ENCODE measurements around the gene CCDC102B. TPM values are rescaled to one million over a fixed set of nuclear protein-coding genes. Genes with fewer than 3 reads are reported as not detected.
A peak's percentile ranks its signal among the peaks of the same experiment; 100 is the strongest.

CCDC102B gene
- total RNA-seq, 1 experiment from 2014 or later: 2.4 TPM

DNA sequence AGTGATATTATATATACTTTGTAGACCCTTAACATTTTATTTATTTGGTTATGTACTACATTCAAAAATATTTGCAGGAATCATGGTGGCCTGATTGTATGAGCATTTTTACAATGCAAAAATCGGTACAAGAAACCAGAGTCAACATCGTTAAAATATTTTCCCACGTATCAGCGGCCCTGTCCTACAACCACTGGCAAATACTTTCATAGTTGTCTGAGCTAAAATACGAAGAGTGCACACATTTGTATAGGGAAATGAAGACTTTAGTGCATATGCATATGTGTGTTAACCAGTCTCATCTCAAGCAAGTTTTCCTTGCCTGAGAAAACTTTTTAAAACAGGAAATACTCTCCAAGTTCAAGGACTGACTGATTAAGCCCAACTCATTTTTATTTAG lies 35.9 kb downstream of the CCDC102B start:
- Histone ChIP-seq H3F3A (ENCODE audit: low read length, unreplicated experiment) (no peaks in the 10 kb centered on the region), H3K27ac (ENCODE audit: low read length) (peak overlapping the region; percentile 74), H4K20me1 (ENCODE audit: low read length) (no peaks in the 10 kb centered on the region), H3K4me2 (ENCODE audit: low read length) (no peak overlapping the region), H3K9me2 (replicated peaks; ENCODE audit: low read length) (no peaks in the 10 kb centered on the region), H3K36me3 (ENCODE audit: low read depth, low read length) (no peaks in the 10 kb centered on the region), H2AFZ (ENCODE audit: low read length) (no peak overlapping the region), H3K9me3 (ENCODE audit: low read length) (no peaks in the 10 kb centered on the region), H3K4me3 (ENCODE audit: low read length) (no peak overlapping the region), H3K79me2 (ENCODE audit: low read length) (no peaks in the 10 kb centered on the region), H3K4me1 (ENCODE audit: insufficient read depth, low read length) (peaks cover 12% of the 10 kb centered on the region; the same call in 1 of the 2 replicates), H3K27me3 (ENCODE audit: low read length) (no peaks in the 10 kb centered on the region), H3K9ac (ENCODE audit: low read length) (peak overlapping the region; percentile 45)
- TF ChIP-seq, protein P1, sequence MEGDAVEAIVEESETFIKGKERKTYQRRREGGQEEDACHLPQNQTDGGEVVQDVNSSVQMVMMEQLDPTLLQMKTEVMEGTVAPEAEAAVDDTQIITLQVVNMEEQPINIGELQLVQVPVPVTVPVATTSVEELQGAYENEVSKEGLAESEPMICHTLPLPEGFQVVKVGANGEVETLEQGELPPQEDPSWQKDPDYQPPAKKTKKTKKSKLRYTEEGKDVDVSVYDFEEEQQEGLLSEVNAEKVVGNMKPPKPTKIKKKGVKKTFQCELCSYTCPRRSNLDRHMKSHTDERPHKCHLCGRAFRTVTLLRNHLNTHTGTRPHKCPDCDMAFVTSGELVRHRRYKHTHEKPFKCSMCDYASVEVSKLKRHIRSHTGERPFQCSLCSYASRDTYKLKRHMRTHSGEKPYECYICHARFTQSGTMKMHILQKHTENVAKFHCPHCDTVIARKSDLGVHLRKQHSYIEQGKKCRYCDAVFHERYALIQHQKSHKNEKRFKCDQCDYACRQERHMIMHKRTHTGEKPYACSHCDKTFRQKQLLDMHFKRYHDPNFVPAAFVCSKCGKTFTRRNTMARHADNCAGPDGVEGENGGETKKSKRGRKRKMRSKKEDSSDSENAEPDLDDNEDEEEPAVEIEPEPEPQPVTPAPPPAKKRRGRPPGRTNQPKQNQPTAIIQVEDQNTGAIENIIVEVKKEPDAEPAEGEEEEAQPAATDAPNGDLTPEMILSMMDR (conservative IDR thresholded peaks at IDR 0.05; ENCODE audit: low read depth, low read length): no peak
- TF ChIP-seq EZH2phosphoT487 (IDR thresholded peaks at IDR 0.05; ENCODE audit: borderline replicate concordance, low read length) (no peak), EZH2 (IDR thresholded peaks at IDR 0.05; ENCODE audit: low read length, unreplicated experiment) (no peak)
- DNase-seq (peak; percentile 58), ATAC-seq (peak; percentile 68)
- intact Hi-C loops (cut with micrococcal nuclease): no loop called here
- POLR2A ChIA-PET (ENCODE audit: unreplicated experiment): no interaction called here
- no TSS peak for BruUV-seq (replicated peaks)
- CTCF ChIA-PET: no interaction called here

DNA sequence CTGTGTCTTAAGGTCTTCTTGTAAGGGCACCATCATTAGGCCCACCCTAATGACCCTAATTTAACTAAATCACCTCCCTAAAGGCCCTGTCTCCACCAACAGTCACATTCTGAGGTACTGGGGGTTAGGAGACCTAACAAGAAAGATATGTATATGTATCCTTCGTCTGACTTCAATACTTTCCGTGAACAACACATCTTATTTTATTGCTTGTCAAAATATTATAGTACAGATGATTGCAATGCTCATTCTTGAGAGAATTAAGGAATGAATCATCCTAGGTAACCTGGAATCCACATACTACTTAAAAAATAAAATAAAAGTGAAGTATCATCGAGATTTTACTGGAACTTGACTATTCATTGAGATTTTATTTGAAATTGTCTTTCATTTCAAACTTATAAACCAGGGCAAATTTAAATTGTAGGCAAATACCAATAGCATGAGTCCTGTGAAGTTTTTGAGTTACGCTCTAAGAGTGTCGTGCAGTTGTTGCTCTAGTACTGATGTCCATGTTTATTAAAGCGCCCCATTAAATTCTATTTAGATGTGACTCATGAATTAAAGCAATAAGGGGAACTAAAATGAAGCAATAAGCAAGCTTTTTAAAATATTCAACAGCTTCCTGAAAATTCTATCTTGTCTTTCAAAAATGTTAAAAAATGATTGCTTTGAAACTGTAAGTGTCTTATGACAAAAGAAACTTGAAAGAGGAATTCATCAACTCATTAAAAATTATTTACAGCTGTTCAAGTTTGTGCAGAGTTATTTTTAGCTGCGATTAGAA lies 40.0 kb downstream of the CCDC102B start:
- peak; percentile 35 for DNase-seq
- TF ChIP-seq, protein P1 (conservative IDR thresholded peaks at IDR 0.05; ENCODE audit: low read depth, low read length): no peak
- Histone ChIP-seq H3F3A (ENCODE audit: low read length, unreplicated experiment) (no peaks in the 10 kb centered on the region), H4K20me1 (ENCODE audit: low read length) (no peaks in the 10 kb centered on the region), H3K9me3 (ENCODE audit: low read length) (no peaks in the 10 kb centered on the region), H3K9me2 (replicated peaks; ENCODE audit: low read length) (no peaks in the 10 kb centered on the region), H3K27ac (ENCODE audit: low read length) (peak overlapping the region; percentile 84), H3K4me2 (ENCODE audit: low read length) (peak overlapping the region; percentile 17; the same call in 1 of the 2 replicates), H2AFZ (ENCODE audit: low read length) (no peak overlapping the region), H3K4me3 (ENCODE audit: low read length) (no peak overlapping the region), H3K4me1 (ENCODE audit: insufficient read depth, low read length) (peaks cover 28% of the 10 kb centered on the region), H3K79me2 (ENCODE audit: low read length) (no peaks in the 10 kb centered on the region), H3K9ac (ENCODE audit: low read length) (peak overlapping the region; percentile 54), H3K27me3 (ENCODE audit: low read length) (no peaks in the 10 kb centered on the region), H3K36me3 (ENCODE audit: low read depth, low read length) (no peaks in the 10 kb centered on the region)
- peak; percentile 60 for ATAC-seq
- intact Hi-C loops (cut with micrococcal nuclease): no loop called here
- CTCF ChIA-PET: no interaction called here
- POLR2A ChIA-PET (ENCODE audit: unreplicated experiment): interaction anchor here (0.6 kb wide), 1 partner anchor 1226 kb away, joined by 11 read pairs; no protein-coding TSS in a partner anchor
- no TSS peak for BruUV-seq (replicated peaks)

DNA sequence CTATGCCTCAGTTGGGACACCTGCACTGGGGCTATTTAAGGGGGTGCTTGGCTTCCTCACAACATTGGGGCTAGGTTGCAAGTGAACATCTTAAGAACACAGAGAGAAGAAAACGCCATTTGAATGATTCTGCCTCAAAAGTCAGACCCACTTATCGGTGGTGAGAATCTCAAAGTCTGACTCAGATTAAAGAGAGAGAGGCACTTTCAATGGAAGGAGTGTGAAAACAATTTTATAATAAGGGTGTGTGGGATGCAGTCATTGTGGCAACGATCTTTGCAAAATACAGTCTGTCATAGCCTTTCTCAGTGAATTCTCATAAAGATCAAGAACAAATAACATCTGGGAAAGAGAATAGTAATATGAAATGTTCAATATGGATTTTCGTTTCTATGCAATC lies 41.8 kb downstream of the CCDC102B start:
- H3K27me3 ChIP-seq (ENCODE audit: low read length): no peaks in the 10 kb centered on the region
- intact Hi-C loops (cut with micrococcal nuclease): loop anchor here (2.0 to 10.0 kb wide), 2 partner anchors 41 to 105 kb away; partner anchors contain the start of gene CCDC102B
- peak overlapping the region; percentile 10 for H3K27ac ChIP-seq (ENCODE audit: low read length)
- ATAC-seq (no peak), DNase-seq (no peak)
- peaks cover 25% of the 10 kb centered on the region for H3K4me1 ChIP-seq (ENCODE audit: insufficient read depth, low read length)
- ChIA-PET CTCF (no interaction called here), POLR2A (ENCODE audit: unreplicated experiment) (no interaction called here)
- H2AFZ ChIP-seq (ENCODE audit: low read length): no peak overlapping the region
- no peak overlapping the region for H3K4me3 ChIP-seq (ENCODE audit: low read length)
- no peaks in the 10 kb centered on the region for H3K36me3 ChIP-seq (ENCODE audit: low read depth, low read length)
- no TSS peak for BruUV-seq (replicated peaks)
- no peaks in the 10 kb centered on the region for H3K9me3 ChIP-seq (ENCODE audit: low read length)
- H4K20me1 ChIP-seq (ENCODE audit: low read length): no peaks in the 10 kb centered on the region
- TF ChIP-seq EZH2 (IDR thresholded peaks at IDR 0.05; ENCODE audit: low read length, unreplicated experiment) (no peak), EZH2phosphoT487 (IDR thresholded peaks at IDR 0.05; ENCODE audit: borderline replicate concordance, low read length) (no peak)
- TF ChIP-seq, protein P1 (conservative IDR thresholded peaks at IDR 0.05; ENCODE audit: low read depth, low read length): no peak
- H3K9ac ChIP-seq (ENCODE audit: low read length): no peak overlapping the region
- H3F3A ChIP-seq (ENCODE audit: low read length, unreplicated experiment): no peaks in the 10 kb centered on the region
- H3K4me2 ChIP-seq (ENCODE audit: low read length): no peak overlapping the region
- no peaks in the 10 kb centered on the region for H3K79me2 ChIP-seq (ENCODE audit: low read length)
- H3K9me2 ChIP-seq (replicated peaks; ENCODE audit: low read length): no peaks in the 10 kb centered on the region
